Adrenal gland (tissue), 5 donors: ENCODE data around the gene FAT2.

ENCODE experiments used
- CTCF ChIP-seq, 6 experiments: fragments of 450-650 bp in 4 of 6; fragments of 200-600 bp in 2 of 6; sonication (generic) in 1 of 6; IDR thresholded peaks; 1 replicate in 5 of 6; 2 replicates in 1 of 6; pipeline versions ENCODE4 v1.5.1 to v1.8.0; 2016 to 2021; ENCODE audit warnings: antibody characterized with exemption in 6 of 6, mild to moderate bottlenecking in 2 of 6, moderate library complexity in 1 of 6
- POLR2A ChIP-seq, 2 donors: fragments of 450-650 bp; IDR thresholded peaks; one replicate each; pipeline ENCODE4 v1.6.1; 2017; ENCODE audit warnings: antibody characterized with exemption in 2 of 2, mild to moderate bottlenecking in 2 of 2, moderate library complexity in 1 of 2
- donor health status: DM: no; HTN: no; CAD: no.

- TF ChIP-seq CTCF (IDR thresholded peaks at IDR 0.05) (no peak), POLR2A (IDR thresholded peaks at IDR 0.05) (no peak)
Observed at GRCh38 chr5:151632524-151632923, 41.4 kb upstream of the FAT2 start.
